HG02759 (cell line): Measurements from ENCODE around the gene SPEM2.

Experiments
- ATAC-seq: cut with Tn5 transposase; IDR thresholded peaks from one replicate; pipeline ENCODE4 v1.9.1; 2021; ENCODE audit warnings: mild to moderate bottlenecking, moderate library complexity; ENCODE audit not compliant: unreplicated experiment

Gene SPEM2

GRCh38 chr17:7419819-7420610 lies 5.4 kb upstream of the SPEM2 start, which contains the start of gene SPEM1:
Gene SPEM1 (plus strand): TSS chr17:7420324. CDS start chr17:7420385, 61 bp downstream.
- ATAC-seq = no peak

- no peak for ATAC-seq
Measured at GRCh38 chr17:7421186-7421585, 4.2 kb upstream of the SPEM2 start.

GRCh38 chr17:7423679-7424078 lies 1.7 kb upstream of the SPEM2 start:
- no peak for ATAC-seq

GRCh38 chr17:7425756-7426155 lies 340 bp downstream of the SPEM2 start:
- ATAC-seq = no peak

- no peak for ATAC-seq
Measured at GRCh38 chr17:7426203-7426863, 917 bp downstream of the SPEM2 start.

GRCh38 chr17:7426896-7427489 lies 1.6 kb downstream of the SPEM2 start:
- ATAC-seq = no peak

- ATAC-seq = no peak
Measured at GRCh38 chr17:7427549-7427948, 2.1 kb downstream of the SPEM2 start.

GRCh38 chr17:7428557-7428956 lies 3.1 kb downstream of the SPEM2 start, which contains the start of gene SPEM3:
Gene SPEM3 (plus strand): TSS chr17:7428857. CDS start chr17:7428903, 46 bp downstream.
- no peak for ATAC-seq

- no peak for ATAC-seq
Measured at GRCh38 chr17:7429722-7430121, 4.3 kb downstream of the SPEM2 start.

GRCh38 chr17:7431231-7431630 lies 5.8 kb downstream of the SPEM2 start:
- ATAC-seq = no peak

- ATAC-seq = no peak
Measured at GRCh38 chr17:7432296-7432695, 6.9 kb downstream of the SPEM2 start.

GRCh38 chr17:7435676-7436555 lies 10.5 kb downstream of the SPEM2 start:
- ATAC-seq = peak; percentile 22

GRCh38 chr17:7436556-7437368 lies 11.3 kb downstream of the SPEM2 start:
- ATAC-seq = peak; percentile 43

- no peak for ATAC-seq
Measured at GRCh38 chr17:7437369-7437863, 12.0 kb downstream of the SPEM2 start.

GRCh38 chr17:7437950-7438614 lies 12.7 kb downstream of the SPEM2 start:
- no peak for ATAC-seq

GRCh38 chr17:7438656-7439460 lies 13.4 kb downstream of the SPEM2 start:
- ATAC-seq = no peak

GRCh38 chr17:7439462-7440112 lies 14.2 kb downstream of the SPEM2 start, which contains the start of gene FGF11:
Gene FGF11 (plus strand): TSS chr17:7439512. CDS start chr17:7439621, 109 bp downstream.
- ATAC-seq = no peak
